ENCODE results near the gene N4BP3.
"Not testable (repeated sequence)": the region's sequence is repeated elsewhere in the genome, so short reads cannot be mapped to it uniquely, and the experiment has no call there.

N4BP3 gene, protein sequence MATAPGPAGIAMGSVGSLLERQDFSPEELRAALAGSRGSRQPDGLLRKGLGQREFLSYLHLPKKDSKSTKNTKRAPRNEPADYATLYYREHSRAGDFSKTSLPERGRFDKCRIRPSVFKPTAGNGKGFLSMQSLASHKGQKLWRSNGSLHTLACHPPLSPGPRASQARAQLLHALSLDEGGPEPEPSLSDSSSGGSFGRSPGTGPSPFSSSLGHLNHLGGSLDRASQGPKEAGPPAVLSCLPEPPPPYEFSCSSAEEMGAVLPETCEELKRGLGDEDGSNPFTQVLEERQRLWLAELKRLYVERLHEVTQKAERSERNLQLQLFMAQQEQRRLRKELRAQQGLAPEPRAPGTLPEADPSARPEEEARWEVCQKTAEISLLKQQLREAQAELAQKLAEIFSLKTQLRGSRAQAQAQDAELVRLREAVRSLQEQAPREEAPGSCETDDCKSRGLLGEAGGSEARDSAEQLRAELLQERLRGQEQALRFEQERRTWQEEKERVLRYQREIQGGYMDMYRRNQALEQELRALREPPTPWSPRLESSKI

DNA sequence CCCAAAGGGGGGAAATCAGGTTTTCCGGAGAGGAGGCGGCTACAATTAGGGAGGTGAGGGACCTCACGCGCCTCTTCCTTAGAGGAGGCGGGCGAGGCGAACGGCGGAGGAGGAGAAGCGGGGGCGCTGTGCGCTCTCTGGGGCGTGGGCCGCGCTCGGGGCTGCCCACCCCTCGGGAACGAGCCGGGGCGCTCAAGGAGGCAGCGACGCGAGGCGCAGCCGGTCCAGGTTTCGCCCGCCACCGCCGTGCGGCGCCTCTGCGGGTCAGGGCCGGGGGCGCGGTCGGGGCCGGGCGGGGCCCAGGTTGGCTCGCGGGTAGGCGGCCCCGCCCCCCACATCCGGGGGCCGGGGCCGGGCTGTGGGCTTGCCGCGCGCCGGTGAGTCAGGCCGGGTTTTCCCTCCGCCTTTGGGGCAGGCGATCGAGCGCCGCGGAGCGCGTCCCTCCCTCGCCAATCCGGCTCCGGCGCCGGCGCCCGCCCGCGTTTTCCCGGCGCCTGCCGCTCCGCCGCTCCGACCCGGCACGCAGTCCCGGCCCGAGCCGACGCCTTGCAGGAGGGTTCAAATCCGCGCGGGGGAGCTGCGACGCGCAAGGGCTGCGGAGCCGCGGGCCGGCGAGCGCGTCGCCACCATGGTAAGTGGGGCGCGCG lies at the start of gene N4BP3:
Gene N4BP3 (plus strand): TSS at position 392 of the 647 bp plus-strand sequence. CDS start 6,052 bp downstream, outside the sequence.
- H3K4me3 ChIP-seq (ENCODE audit: low read depth, low read length) = peak within 1 kb of the TSS; percentile 85

GRCh38 chr5:178067755-178068154 lies 45.6 kb upstream of the N4BP3 start:
- no peak overlapping the region for H3K4me3 ChIP-seq (ENCODE audit: low read depth, low read length)

DNA sequence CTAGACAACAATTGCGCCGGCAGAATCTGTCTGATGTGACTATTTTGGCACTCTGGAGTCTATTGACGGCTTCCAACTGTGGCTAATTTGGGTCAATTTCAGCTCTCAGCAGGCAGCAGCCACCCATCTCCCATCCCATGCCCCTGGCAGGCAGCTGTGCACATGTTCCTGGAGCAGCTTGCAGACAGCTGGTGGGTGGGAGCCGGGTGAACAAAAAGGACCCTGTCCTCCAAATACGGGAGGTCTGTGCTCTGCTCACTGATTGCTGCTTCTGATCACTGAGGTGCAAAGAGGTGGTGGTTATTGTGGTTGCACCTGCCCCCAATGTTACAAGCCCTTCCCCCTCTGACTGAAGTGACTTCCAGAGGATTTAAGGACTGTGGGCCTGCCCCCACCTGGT lies 45.0 kb upstream of the N4BP3 start:
- H3K4me3 ChIP-seq (ENCODE audit: low read depth, low read length) = no peak overlapping the region

DNA sequence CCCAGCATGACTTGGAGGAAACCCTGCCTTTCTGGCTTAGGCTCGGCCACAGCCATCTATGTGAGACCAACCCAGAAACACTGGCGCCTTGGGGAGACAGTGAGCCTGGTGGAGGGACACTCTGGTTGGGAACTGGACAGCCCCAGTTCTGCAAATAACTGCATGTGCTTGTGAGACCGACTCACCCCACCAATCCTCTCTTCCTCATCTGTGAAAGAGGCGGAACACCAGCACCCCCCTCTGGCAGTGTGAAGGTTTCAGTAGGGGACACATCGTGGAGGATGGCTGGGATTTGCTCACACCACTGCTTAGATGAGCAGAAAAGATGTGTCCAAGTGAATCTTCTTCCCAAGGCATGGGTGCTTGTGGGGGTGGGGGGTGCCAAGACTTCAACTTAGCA lies 43.4 kb upstream of the N4BP3 start:
- H3K4me3 ChIP-seq (ENCODE audit: low read depth, low read length) = no peak overlapping the region

- no peak overlapping the region for H3K4me3 ChIP-seq (ENCODE audit: low read depth, low read length)
Observed at GRCh38 chr5:178071108-178071507, 42.2 kb upstream of the N4BP3 start.

GRCh38 chr5:178072749-178073148 lies 40.6 kb upstream of the N4BP3 start:
- H3K4me3 ChIP-seq (ENCODE audit: low read depth, low read length) = no peak overlapping the region

- H3K4me3 ChIP-seq (ENCODE audit: low read depth, low read length) = no peak overlapping the region
Observed at GRCh38 chr5:178074266-178074952, 38.9 kb upstream of the N4BP3 start.

GRCh38 chr5:178076965-178077364 lies 36.4 kb upstream of the N4BP3 start:
- not testable (repeated sequence) for H3K4me3 ChIP-seq (ENCODE audit: low read depth, low read length)

DNA sequence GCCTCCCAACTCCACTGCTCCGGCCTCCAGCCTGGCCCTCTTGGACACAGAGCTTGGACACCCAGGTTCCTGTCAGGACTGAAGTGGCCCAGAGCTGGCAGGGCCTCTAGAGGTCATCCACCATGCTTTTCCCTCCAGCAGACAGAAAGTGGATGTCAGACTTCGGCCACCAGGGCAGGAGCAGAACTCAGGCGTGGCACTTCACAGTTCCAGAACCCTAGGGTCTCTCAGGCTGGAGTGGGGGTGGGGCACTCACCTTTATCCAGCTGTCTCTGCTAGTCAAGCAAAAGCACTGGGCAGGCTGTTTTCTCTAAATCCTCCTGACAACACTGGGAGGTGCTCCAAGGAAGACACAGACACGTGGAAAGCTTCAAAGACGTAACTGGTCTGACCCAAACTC lies 35.6 kb upstream of the N4BP3 start:
- no peak overlapping the region for H3K4me3 ChIP-seq (ENCODE audit: low read depth, low read length)

DNA sequence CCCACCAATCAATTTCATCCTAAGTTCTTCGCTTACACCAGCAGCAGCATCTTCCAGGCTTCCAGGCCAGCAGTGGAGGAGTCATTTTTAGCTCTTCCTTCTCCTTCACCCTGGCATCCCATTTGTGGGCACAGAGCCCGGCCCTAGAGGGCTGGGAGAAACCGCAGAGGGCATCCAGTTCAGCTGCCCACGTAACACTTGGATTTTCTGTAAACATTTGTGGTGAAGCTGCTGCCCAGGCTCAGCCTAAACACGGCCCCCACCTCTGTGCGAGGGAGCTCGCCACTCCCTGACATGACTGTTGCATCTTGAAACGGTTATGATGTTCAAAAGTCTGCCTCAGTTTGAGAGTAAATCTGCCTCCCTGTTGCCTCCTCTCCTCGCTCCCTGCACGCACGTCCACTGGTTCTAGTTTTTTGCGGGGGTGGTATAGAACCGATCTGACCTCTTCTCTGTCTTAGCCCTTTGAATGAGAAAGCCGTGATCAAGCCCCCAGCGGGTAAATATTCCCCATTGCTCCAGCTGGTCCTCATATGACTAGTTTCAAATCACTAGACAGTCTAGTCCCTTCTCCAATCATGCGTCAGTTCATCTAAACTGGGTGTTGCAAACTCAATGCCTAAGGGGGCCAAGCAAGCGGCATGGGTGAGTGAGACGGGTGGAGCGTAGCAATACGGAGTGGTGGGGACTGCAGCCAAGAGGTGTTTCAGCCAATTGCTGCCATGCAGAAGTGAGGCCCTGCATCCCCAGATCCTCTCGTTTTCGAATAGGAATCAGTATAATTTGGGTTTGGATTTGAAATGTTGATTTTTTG lies 34.9 kb upstream of the N4BP3 start:
- H3K4me3 ChIP-seq (ENCODE audit: low read depth, low read length) = no peak overlapping the region

GRCh38 chr5:178080056-178080455 lies 33.3 kb upstream of the N4BP3 start:
- H3K4me3 ChIP-seq (ENCODE audit: low read depth, low read length) = no peak overlapping the region

DNA sequence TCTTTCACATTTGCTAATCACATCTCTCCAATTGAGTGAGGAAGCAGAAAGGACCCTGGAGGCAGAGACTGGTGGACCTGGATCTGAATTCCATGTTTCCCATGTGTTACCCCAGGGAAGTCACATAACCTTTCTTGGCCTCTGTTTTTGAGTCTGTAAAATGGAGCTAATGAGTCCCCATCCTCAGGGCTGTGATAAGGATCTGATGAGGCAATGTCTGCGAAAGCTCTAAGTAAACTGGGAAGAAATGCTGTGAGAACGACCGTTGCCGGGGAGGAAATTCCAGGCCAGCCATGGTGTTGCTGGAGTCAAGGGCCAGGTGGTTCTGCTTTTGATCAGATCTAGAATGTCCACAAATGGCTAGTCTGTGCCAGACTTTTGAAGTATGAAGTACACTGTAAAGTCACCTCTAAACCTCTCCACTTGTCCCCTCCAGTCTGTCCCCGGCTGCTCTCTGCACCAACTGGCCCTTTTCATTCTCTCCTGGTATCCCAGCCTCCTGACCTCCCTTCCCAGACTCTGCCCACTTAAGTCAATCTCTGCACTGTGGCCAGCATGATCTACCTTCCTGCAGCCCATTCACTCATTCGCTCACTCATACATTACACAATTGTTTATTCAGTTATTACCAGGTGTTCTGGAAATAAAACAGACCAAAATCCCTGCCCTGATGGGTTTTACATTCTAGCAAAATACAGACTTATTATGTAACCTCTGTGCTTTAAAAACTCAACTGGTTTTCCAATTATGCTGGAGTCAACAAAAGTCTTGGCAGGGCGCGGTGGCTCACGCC lies 32.5 kb upstream of the N4BP3 start:
- no peak overlapping the region for H3K4me3 ChIP-seq (ENCODE audit: low read depth, low read length)

DNA sequence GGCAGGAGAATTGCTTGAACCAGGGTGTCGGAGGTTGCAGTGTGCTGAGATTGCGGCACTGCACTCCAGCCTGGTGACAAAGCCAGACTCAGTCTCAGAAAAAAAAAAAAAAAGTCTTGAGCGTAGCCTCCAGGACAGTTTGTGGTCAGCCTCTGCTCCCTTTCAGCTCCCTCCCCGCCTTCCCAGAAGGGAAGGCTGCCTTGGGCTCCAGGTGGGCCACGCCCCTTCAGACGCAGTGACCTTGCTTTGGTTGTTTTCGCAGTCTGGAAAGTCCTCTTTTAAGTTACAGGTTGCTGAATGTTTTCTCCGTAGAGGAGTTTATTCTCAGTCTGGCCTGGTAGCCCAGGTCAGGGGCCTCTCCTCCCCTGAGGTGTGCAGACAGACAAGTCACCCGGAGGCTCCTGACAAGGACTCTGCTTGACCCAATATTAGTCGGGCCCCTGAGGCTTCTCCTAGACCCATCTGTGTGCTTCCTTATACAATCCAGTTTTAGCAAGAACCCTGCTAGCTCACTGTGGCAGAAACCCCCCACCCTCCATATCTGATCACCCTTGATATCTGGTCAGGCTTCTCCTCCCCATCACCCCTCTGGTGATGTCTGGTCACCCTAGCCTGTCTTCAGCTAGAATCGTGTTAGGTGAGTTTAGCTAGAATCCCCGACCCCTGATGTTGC lies 31.6 kb upstream of the N4BP3 start:
- H3K4me3 ChIP-seq (ENCODE audit: low read depth, low read length) = no peak overlapping the region

- no peak overlapping the region for H3K4me3 ChIP-seq (ENCODE audit: low read depth, low read length)
Observed at GRCh38 chr5:178083922-178084321, 29.4 kb upstream of the N4BP3 start.

GRCh38 chr5:178085316-178085715 lies 28.0 kb upstream of the N4BP3 start:
- no peak overlapping the region for H3K4me3 ChIP-seq (ENCODE audit: low read depth, low read length)

DNA sequence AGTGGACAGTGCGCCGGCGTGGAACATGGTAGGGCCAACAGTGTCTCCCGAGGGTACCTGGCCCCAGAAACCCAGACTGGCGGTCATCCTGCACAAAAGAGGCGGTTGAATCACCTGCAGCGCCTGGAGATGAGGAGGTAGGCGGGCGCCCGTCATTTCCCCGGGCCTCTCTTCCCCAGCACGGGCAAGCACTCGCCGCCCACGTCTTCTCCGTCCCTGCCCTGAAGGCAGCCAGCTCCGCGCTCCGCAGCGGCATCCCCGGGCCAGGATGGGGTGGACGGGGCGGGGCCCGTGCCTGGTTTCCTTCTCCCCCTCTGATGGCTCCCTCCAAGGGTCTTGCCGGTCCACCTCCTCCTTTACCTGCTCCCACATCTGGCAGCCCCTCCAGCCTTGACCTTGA lies 27.1 kb upstream of the N4BP3 start:
- no peak overlapping the region for H3K4me3 ChIP-seq (ENCODE audit: low read depth, low read length)

- not testable (repeated sequence) for H3K4me3 ChIP-seq (ENCODE audit: low read depth, low read length)
Observed at GRCh38 chr5:178087199-178087598, 26.1 kb upstream of the N4BP3 start.

GRCh38 chr5:178090856-178091255 lies 22.5 kb upstream of the N4BP3 start:
- no peak overlapping the region for H3K4me3 ChIP-seq (ENCODE audit: low read depth, low read length)

GRCh38 chr5:178093134-178093533 lies 20.2 kb upstream of the N4BP3 start:
- H3K4me3 ChIP-seq (ENCODE audit: low read depth, low read length) = no peak overlapping the region

Data from iPS-11a (cell line).